Mesenchymal stem cell (in vitro differentiated cells and primary cell): ENCODE data around the gene LRTM2.

Source experiments
- DNase-seq: peaks from one replicate; pipeline ENCODE4 v3.0.0-alpha.2; 2013
- H2AFZ ChIP-seq: one replicate; pipeline ENCODE4 v1.6.1; 2013; ENCODE audit warnings: low read depth, mild to moderate bottlenecking, control low read depth, inconsistent platforms, low read length, moderate library complexity
- H2AK5ac ChIP-seq: 2 replicates; pipeline ENCODE4 v1.6.1; 2013; ENCODE audit warnings: low read length, moderate library complexity, mild to moderate bottlenecking, inconsistent platforms; ENCODE audit not compliant: severe bottlenecking
- H2BK120ac ChIP-seq: one replicate; pipeline ENCODE4 v1.6.1; 2013; ENCODE audit warnings: low read depth, mild to moderate bottlenecking, inconsistent platforms, low read length, moderate library complexity
- H2BK12ac ChIP-seq, 2 experiments: one replicate each; pipeline ENCODE4 v1.6.1; 2013; ENCODE audit warnings: inconsistent platforms in 2 of 2, low read length in 2 of 2, mild to moderate bottlenecking in 2 of 2, moderate library complexity in 2 of 2, control low read depth in 1 of 2
- H2BK15ac ChIP-seq: one replicate; pipeline ENCODE4 v1.6.1; 2013; ENCODE audit warnings: mild to moderate bottlenecking, low read depth, inconsistent platforms; ENCODE audit not compliant: poor library complexity, severe bottlenecking
- H2BK5ac ChIP-seq: 2 replicates; pipeline ENCODE4 v1.6.1; 2013; ENCODE audit warnings: low read depth, mild to moderate bottlenecking, low read length, control low read depth, inconsistent platforms; ENCODE audit not compliant: poor library complexity, severe bottlenecking
- H3K14ac ChIP-seq, 2 experiments: one replicate each; pipeline ENCODE4 v1.6.1; 2013; ENCODE audit warnings: inconsistent platforms in 2 of 2, low read length in 2 of 2, control low read depth in 1 of 2, mild to moderate bottlenecking in 1 of 2, moderate library complexity in 1 of 2
- H3K18ac ChIP-seq, 2 experiments: one replicate each; pipeline ENCODE4 v1.6.1; 2013; ENCODE audit warnings: inconsistent platforms in 2 of 2, low read length in 2 of 2, control low read depth in 1 of 2, low read depth in 1 of 2, mild to moderate bottlenecking in 1 of 2
- H3K23ac ChIP-seq, 2 experiments: one replicate each; pipeline ENCODE4 v1.6.1; 2013; ENCODE audit warnings: inconsistent platforms in 2 of 2, low read length in 2 of 2, mild to moderate bottlenecking in 2 of 2, moderate library complexity in 2 of 2, control low read depth in 1 of 2
- H3K27ac ChIP-seq: 2 replicates; pipeline ENCODE4 v1.5.1; 2013; ENCODE audit warnings: mild to moderate bottlenecking, moderate library complexity, low read length, control low read depth, inconsistent platforms; ENCODE audit not compliant: poor library complexity, severe bottlenecking
- H3K27me3 ChIP-seq, 2 experiments: 2 replicates each; pipeline versions ENCODE4 v1.6.1 to v1.7.0; 2013; ENCODE audit warnings: low read length in 2 of 2, mild to moderate bottlenecking in 2 of 2, moderate library complexity in 2 of 2, control low read depth in 1 of 2, inconsistent platforms in 1 of 2; ENCODE audit not compliant: control insufficient read depth in 1 of 2, insufficient read depth in 1 of 2
- H3K36me3 ChIP-seq, 2 experiments: 2 replicates each; pipeline versions ENCODE4 v1.6.1 to v1.7.0; 2013; ENCODE audit warnings: low read length in 2 of 2, control low read depth in 1 of 2, inconsistent platforms in 1 of 2, low read depth in 1 of 2, mild to moderate bottlenecking in 1 of 2; ENCODE audit not compliant: insufficient read depth in 2 of 2, control insufficient read depth in 1 of 2
- H3K4ac ChIP-seq, 2 experiments: one replicate each; pipeline ENCODE4 v1.6.1; 2013; ENCODE audit warnings: inconsistent platforms in 2 of 2, low read length in 2 of 2, mild to moderate bottlenecking in 2 of 2, moderate library complexity in 2 of 2, control low read depth in 1 of 2, low read depth in 1 of 2
- H3K4me1 ChIP-seq: 2 replicates; pipeline ENCODE4 v1.6.1; 2013; ENCODE audit warnings: low read depth, low read length, control low read depth; ENCODE audit not compliant: control insufficient read depth, insufficient read depth
- H3K4me2 ChIP-seq: 2 replicates; pipeline ENCODE4 v1.6.1; 2013; ENCODE audit warnings: low read length, mild to moderate bottlenecking, inconsistent platforms; ENCODE audit not compliant: poor library complexity, severe bottlenecking
- H3K4me3 ChIP-seq, 2 experiments: 2 replicates each; pipeline versions ENCODE4 v1.5.1 to v1.7.0; 2013; ENCODE audit warnings: low read length in 2 of 2, mild to moderate bottlenecking in 2 of 2, control low read depth in 1 of 2, low read depth in 1 of 2; ENCODE audit not compliant: insufficient read depth in 1 of 2
- H3K79me1 ChIP-seq: replicated peaks from 2 replicates; pipeline ENCODE4 v1.6.1; 2013; ENCODE audit warnings: mild to moderate bottlenecking, control low read depth, low read length, inconsistent platforms; ENCODE audit not compliant: poor library complexity, severe bottlenecking
- H3K9ac ChIP-seq: 2 replicates; pipeline ENCODE4 v1.7.0; 2013; ENCODE audit warnings: mild to moderate bottlenecking, low read length, moderate library complexity
- H3K9me3 ChIP-seq: 2 replicates; pipeline ENCODE4 v1.7.0; 2013; ENCODE audit warnings: mild to moderate bottlenecking, low read length; ENCODE audit not compliant: control insufficient read depth
- H4K8ac ChIP-seq: one replicate; pipeline ENCODE4 v1.6.1; 2013; ENCODE audit warnings: inconsistent platforms, mild to moderate bottlenecking, low read length, moderate library complexity
- H4K91ac ChIP-seq: one replicate; pipeline ENCODE4 v1.6.1; 2013; ENCODE audit warnings: mild to moderate bottlenecking, low read length, inconsistent platforms
- WGBS: methylation state at CpG from one replicate; pipeline ENCODE4 v1.1.7; 2013; ENCODE audit warnings: mixed read lengths; 5-methylcytosine and 5-hydroxymethylcytosine counted together

Gene LRTM2

DNA sequence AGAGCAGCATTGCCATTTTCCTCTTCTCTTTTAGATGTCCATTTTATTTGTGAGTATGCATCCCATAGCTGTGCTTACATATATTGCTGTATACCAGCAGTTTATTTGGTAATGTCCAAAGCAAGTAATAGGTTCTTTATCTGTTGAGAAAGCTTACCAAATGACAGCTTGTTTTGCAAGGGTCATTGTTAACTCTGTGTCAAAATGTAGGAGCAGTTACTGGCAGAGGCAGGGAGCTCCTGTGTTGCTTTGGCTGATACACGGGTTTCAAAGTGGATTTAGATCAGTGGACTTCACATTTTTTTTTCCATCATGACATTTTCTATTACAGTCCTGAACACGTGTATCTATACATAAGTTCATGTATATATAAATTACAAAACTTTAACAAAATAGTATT lies 38.1 kb upstream of the LRTM2 start:
- no peak overlapping the region for H2BK5ac ChIP-seq
- H3K36me3 ChIP-seq, result peaks cover 14 to 49% of the 10 kb centered on the region in 2 experiments
- H3K9me3 ChIP-seq, result no peaks in the 10 kb centered on the region
- no CpG with 5 or more reads among the region's 2 CpGs for WGBS
- H2BK120ac ChIP-seq, result no peak overlapping the region
- no peak overlapping the region for H4K91ac ChIP-seq
- no peak overlapping the region for H3K23ac ChIP-seq
- H3K27me3 ChIP-seq, result no peaks in the 10 kb centered on the region
- no peak overlapping the region for H2BK15ac ChIP-seq
- no peak overlapping the region for H3K18ac ChIP-seq
- H3K4me2 ChIP-seq, result no peak overlapping the region
- H3K4me1 ChIP-seq, result peaks cover 4% of the 10 kb centered on the region
- H3K4ac ChIP-seq, result no peak overlapping the region
- no peak overlapping the region for H3K14ac ChIP-seq
- H2AFZ ChIP-seq, result no peak overlapping the region
- H3K4me3 ChIP-seq, result no peak overlapping the region
- DNase-seq, result no peak
- H3K27ac ChIP-seq, result no peak overlapping the region
- no peak overlapping the region for H3K9ac ChIP-seq
- no peak overlapping the region for H4K8ac ChIP-seq
- H2BK12ac ChIP-seq, result no peak overlapping the region
- no peak overlapping the region for H2AK5ac ChIP-seq
- peaks cover 32% of the 10 kb centered on the region for H3K79me1 ChIP-seq

DNA sequence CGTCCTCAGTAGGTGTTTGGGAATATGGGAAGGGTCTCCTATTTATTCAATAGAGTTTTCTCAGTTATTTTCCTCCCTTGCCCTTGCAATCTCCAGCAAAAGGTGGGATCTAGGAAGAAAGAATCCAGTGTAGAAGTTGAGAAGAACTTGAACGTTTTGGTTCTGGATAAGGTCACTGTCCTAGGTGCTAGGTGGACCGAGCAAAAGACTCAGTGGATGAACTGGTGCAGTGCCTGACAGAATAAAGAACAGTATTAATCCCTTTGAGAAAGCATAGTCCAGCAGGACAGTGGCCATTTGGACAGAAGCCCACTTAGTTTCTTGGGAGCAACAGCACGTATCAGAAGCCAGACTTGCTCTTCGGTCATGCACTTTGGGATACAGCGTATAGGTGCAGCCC lies 32.7 kb upstream of the LRTM2 start:
- Histone ChIP-seq H3K27ac (no peak overlapping the region), H3K23ac (no peak overlapping the region), H2BK12ac (no peak overlapping the region), H3K36me3 (peaks cover 22 to 50% of the 10 kb centered on the region in 2 experiments), H3K79me1 (peaks cover 34% of the 10 kb centered on the region), H2AFZ (no peak overlapping the region), H3K4me2 (no peak overlapping the region), H2BK5ac (no peak overlapping the region), H2BK120ac (no peak overlapping the region), H4K91ac (no peak overlapping the region), H2BK15ac (no peak overlapping the region), H4K8ac (no peak overlapping the region), H3K14ac (no peak overlapping the region), H3K27me3 (no peaks in the 10 kb centered on the region), H3K18ac (no peak overlapping the region), H3K9me3 (no peaks in the 10 kb centered on the region), H3K9ac (no peak overlapping the region), H3K4me1 (peaks cover 8% of the 10 kb centered on the region), H3K4me3 (no peak overlapping the region), H3K4ac (no peak overlapping the region), H2AK5ac (no peak overlapping the region)
- no peak for DNase-seq
- 94% methylated on average over 6 of the region's 6 CpGs for WGBS

DNA sequence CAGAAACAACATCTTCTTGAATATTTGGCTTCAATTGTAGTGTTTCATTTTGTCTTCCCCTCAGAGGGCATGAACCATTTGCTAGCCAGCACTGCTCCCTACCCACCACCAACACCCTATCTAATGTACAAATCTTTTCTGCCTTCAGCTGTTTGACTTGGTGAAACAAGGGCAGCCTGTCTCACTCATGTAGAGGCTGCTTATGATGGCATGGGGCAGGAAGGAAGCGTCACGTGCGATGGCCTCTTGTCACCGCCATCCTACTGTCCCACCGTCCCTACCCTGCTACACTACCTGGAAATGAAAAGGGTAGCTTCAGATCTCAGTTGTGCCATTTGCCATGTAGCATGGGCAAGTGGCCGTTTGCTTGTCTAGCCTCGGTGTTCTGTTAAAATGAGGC lies 29.9 kb upstream of the LRTM2 start:
- H3K4ac ChIP-seq, result no peak overlapping the region
- H3K27me3 ChIP-seq, result no peaks in the 10 kb centered on the region
- no peak overlapping the region for H3K27ac ChIP-seq
- no peak overlapping the region for H3K14ac ChIP-seq
- peaks cover 8% of the 10 kb centered on the region for H3K4me1 ChIP-seq
- peaks cover 19% of the 10 kb centered on the region for H3K79me1 ChIP-seq
- H4K8ac ChIP-seq, result peak overlapping the region; percentile 19
- no peak overlapping the region for H3K4me3 ChIP-seq
- no peak overlapping the region for H2AFZ ChIP-seq
- H3K18ac ChIP-seq, result no peak overlapping the region
- DNase-seq, result no peak
- no peak overlapping the region for H2BK5ac ChIP-seq
- H3K9me3 ChIP-seq, result no peaks in the 10 kb centered on the region
- no peak overlapping the region for H4K91ac ChIP-seq
- WGBS, result 88% methylated on average over 7 of the region's 7 CpGs
- no peak overlapping the region for H2AK5ac ChIP-seq
- no peak overlapping the region for H3K23ac ChIP-seq
- H2BK120ac ChIP-seq, result no peak overlapping the region
- H3K4me2 ChIP-seq, result no peak overlapping the region
- H3K36me3 ChIP-seq, result peaks cover 24 to 35% of the 10 kb centered on the region in 2 experiments
- no peak overlapping the region for H2BK12ac ChIP-seq
- no peak overlapping the region for H3K9ac ChIP-seq
- no peak overlapping the region for H2BK15ac ChIP-seq

DNA sequence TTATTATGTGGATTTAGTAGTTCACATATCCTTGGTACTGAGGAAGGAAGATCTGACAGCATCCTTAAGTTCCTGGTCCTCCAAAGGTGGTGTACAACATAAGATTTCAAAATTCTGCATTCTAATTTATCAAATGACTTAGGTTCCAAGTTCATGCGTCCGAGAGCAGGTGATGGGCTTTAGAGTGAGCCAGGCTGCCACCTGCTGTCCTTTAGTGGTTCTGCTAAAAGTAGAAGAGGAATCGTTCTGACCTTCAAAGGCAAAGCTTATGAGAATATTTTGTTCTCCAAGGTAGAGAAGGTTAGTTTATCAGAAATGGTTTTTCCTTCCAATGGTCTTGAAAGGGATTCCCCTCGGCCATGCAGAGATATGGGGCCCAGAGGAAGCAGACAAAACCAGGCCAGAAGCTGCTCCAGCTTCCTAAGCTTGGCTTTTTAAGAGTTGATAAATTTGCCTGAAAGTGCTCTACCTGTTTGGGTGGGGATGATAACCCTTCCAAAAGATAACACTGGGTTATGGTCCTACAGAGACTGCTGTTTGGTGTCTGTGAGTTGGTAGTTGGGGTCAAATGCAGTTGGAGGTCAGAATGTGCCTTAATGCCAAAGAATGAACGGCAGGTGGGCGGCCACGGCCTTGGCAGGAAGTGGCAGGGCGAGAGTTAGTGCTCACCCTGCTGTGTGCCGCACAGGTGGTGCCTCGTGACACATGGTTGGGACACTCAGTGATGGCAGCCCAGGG lies 29.1 kb upstream of the LRTM2 start:
- no peak overlapping the region for H2BK5ac ChIP-seq
- no peak overlapping the region for H3K18ac ChIP-seq

More for the DNA sequence above, 29.1 kb upstream of the LRTM2 start:
- Histone ChIP-seq H3K4ac (no peak overlapping the region), H3K9ac (no peak overlapping the region), H3K4me3 (no peak overlapping the region), H3K23ac (no peak overlapping the region), H4K8ac (no peak overlapping the region), H3K27ac (no peak overlapping the region), H2AK5ac (no peak overlapping the region), H3K36me3 (peaks cover 18 to 27% of the 10 kb centered on the region in 2 experiments), H4K91ac (no peak overlapping the region), H3K9me3 (no peaks in the 10 kb centered on the region), H3K14ac (no peak overlapping the region), H2BK15ac (peak overlapping the region; percentile 49), H3K79me1 (peaks cover 12% of the 10 kb centered on the region), H3K4me2 (no peak overlapping the region), H2AFZ (no peak overlapping the region), H3K4me1 (peaks cover 16% of the 10 kb centered on the region), H2BK120ac (no peak overlapping the region), H2BK12ac (no peak overlapping the region), H3K27me3 (no peaks in the 10 kb centered on the region)
- peak; percentile 67 for DNase-seq
- 56% methylated on average over 10 of the region's 10 CpGs for WGBS
